ENCODE results near the gene FGF19.
A peak's percentile ranks its signal among the peaks of the same experiment; 100 is the strongest.
"Not testable (repeated sequence)": the region's sequence is repeated elsewhere in the genome, so short reads cannot be mapped to it uniquely, and the experiment has no call there.

FGF19 gene

DNA sequence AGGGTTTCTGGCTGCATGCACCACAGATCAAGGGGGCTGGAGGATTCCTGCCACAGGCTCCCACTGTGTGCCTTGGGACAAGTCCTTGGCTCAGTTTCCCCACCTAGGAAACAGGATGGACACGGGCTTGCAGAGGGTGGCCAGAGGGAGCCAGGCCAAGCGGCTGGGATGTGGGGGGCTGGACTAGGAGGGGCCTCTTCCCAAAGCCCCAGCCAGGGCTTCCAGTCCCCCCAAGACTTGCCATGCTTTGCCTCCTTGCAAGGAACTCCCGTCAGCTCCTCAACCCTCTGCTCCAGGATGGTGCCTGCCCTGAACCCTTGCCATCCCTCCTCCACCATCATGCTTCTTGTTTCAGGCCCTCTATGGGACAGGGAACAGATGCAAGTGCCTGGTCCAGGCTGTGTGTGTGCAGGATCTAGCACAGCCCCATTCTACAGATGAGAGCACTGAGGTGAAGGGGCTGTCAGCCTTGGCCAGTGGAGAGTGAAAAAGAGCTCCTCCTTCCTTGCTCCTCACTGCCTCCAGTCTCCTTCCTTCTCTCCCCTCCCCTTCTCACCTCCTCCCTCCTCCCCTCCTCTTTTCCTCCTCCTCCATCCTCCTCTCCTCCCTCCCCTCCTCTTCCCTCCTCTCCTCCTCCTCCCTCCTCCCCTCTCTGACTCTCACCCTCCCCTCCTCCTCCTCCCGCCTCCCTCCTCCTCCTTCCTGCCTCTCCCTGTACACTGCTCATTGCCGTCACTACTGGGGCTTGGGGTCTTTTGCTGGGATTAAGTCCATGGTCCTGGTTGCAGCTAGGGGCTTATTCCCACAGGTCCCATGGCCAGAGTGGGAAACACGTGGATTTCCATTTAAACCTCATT is 13.3 kb upstream of the FGF19 start:
- DNase-seq (ENCODE audit: low read depth) = no peak

DNA sequence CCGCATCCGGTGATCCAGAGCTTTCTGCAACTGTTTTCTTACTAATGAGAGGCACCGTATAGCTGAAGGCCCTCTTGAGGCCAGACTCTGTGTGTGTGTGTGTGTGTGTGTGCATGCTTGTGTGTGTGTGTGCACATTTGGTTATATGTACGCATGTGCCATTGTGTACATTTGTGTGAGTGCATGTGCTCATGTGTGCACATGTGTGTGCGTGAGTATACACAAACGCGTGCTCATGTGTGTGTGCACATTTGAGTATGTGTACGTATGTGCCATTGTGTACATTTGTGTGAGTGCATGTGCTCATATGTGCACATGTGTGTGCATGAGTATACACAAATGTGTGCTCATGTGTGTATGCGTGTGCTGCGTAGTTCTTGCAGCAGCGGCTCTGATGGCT is 12.3 kb upstream of the FGF19 start:
- no peak for DNase-seq (ENCODE audit: low read depth)

DNA sequence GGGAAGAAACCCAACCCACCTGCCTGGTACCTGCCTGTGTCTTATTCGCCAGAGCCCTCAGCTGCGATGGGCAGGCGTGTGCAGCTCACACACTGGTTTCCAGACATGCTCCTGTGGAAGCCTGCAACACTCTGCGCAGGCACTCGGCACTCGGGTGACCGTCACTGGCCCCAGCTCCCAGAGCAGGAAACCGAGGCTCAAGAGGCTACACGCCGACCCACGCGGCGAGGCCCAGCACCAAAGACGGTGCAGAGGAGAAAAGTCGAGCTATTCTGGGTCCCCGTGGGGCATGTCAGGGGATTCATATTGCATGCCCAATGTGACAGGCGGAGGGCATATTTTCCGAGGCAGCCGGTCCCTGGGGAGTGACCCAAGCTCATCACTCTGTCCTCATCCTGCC is 11.6 kb upstream of the FGF19 start:
- no peak for DNase-seq (ENCODE audit: low read depth)

DNA sequence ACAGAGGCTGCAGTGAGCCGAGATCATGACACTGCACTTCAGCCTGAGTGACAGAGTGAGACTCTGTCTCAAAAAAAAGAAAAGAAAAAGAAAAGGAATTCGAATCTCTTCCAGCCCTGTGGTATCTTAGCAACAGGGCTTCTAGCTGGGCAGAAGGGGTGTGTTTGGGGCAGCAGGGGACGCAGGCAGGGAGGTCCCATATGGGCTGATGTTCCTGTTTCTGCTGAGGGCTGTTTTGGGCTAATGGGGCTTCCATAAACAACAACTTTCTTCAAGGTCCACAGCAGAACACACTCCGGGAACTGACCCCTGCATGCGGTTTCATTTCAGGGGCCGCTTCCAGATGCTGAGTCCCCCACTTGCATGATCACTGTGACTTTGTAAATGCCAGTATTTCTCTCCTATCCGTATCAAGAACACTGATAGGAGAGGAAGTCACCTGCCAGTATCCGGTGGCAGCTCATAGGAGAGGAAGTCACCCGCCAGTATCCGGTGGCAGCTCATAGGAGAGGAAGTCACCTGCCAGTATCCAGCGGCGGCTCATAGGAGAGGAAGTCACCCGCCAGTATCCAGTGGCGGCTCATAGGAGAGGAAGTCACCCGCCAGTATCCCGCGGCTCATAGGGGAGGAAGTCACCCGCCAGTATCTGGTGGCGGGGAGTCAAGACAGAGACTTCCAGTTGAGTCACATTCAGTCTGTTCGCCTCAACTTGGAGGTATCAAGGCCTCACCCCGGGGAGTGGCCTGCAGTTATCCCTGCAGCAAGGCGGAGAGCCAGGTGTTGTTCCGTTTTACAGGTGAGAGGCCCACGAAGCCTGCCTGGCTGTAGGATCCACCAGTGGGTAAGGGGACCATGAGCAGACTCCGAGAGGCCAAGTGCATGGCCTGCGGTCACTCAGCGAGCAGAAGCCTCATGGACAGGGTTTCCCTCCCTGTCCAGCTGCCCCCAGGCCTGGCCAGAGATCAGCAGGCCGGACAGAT is 8.3 kb upstream of the FGF19 start:
- no peak for DNase-seq (ENCODE audit: low read depth)

DNA sequence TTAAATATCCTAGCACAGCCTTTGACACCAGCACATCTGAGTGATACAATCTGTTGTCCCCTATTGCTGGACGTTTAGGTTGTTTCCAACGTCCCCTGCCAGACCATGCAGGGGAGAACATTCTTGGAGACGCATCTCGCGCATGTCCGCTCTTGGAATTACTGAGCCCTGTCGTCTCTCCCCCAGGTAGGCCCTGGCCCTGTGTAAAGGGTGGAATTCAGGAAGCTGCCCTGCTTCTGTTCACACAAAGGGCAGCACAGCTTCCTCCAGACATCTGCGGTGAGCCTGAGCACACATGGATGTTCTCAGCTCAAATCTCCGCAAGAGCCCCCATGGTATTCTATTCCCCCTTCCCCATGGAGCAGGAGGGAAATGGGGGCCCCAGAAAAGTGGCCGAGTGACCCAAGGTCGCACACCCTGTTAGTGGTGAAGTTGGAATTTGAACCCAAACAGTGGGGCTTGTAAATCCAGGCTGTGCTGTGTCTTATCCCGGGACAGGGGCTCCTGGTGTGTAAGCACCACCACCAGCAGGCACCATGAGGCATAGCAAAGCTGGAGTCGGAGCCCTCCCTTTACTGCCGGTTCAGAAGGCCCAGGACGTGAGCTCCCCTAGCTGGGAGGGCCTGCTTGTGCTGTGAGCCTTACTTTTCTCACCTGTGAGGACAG is 5.0 kb upstream of the FGF19 start:
- DNase-seq (ENCODE audit: low read depth) = no peak

DNA sequence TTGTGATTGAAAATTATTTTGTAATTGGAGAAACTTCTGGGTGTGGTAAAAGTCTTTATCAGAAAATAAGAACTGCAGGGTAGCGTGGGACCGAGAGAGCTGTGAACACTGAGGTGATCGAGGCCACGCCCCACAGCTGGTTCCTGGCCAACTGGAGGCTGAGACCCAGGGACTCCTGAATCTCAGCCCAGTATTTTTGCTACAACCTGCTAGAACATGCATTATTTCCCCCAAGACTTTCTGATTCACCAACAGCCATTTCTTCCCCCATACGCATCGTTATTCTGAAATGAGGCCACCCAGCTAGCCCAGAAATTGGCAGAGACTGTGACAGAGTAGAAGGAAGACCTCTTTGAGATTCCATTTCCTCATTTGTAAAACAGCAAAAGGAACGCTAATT is 3.4 kb upstream of the FGF19 start:
- no peak for DNase-seq (ENCODE audit: low read depth)

DNA sequence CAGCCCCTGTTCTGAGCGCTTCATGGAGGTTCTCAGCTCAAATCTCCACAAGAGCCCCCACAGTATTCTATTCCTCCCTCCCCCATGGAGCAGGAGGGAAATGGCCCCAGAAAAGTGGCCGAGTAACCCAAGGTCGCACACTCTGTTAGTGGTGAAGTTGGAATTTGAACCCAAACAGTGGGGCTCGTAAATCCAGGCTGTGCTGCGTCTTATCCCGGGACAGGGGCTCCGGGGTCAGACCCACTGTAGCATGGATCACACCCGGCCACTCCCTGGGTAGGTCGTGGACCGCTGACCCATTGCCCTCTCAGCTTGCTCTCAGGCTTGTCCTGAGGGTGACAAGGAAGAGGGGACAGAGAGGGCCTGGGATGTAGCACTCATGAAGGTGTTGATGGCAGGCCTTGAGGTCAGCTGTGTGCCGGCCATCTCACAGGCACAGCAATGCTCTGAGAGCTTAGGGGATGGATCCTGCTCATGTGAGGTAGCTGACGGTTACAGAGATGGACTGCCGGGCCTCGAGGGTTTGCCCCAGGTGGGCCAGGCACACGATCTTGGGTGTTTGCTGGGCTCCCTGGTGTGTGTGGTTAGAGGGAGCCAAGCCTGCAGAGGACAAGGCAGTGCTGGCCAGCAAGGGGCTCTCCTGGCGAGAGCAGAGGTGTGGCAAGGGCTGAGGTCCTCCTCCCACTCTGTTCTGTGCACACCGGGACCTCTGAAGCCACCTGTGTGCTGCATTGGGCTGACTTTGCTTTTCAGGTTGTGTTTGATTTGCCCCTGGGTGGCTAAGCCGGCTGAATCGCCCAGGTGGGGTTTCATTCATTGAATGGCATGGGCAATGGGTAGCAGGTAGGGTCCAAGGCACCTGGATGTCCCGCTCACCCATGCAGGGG is 2.3 kb upstream of the FGF19 start:
- no peak for DNase-seq (ENCODE audit: low read depth)

DNA sequence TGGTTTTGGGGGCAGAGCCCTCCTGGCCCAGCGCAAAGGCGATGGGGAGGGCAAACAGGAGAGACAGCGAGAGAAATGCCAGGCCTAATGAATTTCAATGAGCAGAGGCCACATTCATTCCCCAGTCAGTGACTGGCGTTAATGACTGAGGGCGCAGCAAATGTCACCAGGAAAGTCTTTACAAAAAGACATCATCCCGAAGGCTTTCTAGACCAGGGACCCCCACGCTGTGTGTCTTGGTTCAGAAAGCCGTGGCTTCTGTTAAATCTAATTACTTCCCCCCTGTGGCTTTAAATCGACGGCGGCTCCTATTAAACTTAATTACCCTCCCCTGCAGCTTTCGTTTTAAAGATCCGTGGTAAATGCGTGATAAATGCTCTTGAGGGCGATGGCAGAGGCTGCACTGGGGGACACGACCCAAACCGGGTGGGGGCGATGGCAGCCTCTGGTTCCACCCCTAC is 1.6 kb upstream of the FGF19 start:
- no peak for DNase-seq (ENCODE audit: low read depth)

DNA sequence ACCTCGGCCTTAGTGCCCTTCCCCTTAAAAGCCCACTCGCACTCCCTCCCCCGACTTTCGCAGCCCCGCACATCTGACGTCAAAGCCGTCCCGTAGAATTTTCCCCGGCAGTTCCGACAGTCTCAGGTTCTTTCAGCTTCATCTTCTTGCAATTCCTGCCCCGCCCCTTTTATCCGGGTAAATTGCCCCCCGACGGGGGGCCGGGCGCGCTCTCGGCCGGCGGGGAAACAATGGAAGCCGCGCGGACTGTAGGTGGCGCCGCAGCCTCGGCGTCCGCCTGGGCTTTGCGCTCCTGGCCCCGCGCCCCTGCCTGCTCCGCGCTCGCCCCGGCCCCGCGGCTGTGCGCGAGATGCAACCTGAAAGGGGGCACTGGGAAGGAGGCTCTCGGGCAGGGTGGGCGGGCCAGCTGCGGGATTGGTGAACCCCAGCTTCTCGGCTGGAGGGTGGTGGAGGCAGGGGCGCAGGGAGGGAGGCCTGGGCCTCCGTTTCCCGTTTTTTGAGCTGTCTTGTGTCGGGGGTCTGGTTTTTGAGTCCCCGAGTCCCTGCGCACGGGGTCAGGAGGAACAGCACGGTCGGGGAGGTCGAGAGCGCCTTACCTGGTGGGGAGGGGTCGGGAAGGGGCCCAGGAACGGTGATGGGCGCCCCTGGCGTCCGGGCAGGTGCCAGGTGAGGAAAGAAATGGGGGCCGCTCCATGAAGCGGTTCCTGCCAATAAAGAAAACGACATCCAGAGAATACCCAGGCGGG is 859 bp upstream of the FGF19 start:
- DNase-seq (ENCODE audit: low read depth) = no peak

DNA sequence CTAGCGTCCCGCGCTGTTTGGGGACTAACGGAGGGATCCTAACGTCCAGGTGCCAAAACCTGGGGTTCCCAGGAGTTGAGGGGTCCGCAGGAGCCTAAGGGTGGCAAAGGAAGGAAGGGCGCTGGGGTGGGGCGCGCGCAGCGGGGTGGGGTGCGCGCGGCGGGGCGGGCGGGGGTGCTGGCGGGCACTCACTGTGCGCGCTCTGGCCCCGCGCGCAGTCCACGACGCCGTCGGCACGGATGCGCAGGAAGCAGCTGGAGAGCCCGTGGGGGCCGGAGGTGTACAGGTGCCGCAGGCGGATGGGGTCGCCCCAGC is 412 bp downstream of the FGF19 start:
- DNase-seq (ENCODE audit: low read depth) = no peak

DNA sequence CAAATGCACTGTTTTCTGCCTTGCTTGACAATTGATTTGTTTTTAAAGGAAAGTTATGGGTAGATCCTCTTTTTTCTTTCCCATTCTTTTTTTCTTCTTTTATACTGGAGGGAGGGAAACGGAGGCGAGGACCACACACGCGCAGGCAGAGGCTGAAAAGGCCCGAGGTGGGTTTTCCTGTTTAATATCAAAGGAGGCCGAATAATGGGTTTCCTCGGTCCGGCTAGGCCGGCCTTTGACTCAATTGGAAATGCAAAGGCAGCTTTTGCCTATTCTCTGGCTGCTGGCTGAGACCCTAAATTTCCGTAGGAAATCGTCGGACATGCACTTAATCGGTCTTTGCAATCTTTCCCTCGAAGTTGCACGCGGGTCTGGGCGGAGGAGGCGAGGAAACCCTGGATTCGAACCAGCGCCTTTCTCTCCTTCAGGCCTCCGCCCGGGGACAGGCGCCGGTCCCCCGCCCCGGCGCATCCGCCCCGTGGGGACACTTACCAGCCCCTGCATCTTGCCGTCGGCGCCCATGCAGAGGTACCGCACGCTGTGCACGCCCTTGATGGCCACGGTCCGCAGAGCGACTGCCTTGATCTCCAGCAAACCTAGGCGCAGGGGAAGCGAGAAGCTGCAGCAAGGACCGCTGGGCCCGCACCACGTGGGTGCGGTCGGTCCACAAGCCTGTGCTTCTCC is 911 bp downstream of the FGF19 start:
- DNase-seq (ENCODE audit: low read depth) = no peak

DNA sequence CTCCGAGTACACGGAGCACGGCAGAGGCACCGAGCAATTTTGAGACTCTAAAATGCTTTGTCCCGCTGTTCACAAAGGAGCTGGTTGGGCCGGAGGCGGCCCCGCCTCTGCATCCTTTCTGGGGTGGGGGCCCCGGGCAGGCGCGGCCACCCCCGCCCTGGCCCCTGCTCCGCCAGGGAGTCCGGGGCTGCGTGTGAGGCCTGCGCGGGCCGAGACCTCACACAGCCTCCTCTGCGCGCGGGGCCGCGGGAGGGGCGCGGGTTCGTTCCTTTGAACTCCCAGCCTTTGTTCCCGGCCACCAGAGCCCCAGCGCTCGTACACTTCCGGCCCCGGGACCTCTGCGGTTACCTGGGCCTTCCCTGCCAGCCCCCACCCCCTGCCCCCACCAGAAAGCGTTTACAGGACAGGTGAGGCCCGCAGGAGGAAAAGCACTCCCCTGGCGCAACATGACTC is 1.6 kb downstream of the FGF19 start:
- no peak for DNase-seq (ENCODE audit: low read depth)

DNA sequence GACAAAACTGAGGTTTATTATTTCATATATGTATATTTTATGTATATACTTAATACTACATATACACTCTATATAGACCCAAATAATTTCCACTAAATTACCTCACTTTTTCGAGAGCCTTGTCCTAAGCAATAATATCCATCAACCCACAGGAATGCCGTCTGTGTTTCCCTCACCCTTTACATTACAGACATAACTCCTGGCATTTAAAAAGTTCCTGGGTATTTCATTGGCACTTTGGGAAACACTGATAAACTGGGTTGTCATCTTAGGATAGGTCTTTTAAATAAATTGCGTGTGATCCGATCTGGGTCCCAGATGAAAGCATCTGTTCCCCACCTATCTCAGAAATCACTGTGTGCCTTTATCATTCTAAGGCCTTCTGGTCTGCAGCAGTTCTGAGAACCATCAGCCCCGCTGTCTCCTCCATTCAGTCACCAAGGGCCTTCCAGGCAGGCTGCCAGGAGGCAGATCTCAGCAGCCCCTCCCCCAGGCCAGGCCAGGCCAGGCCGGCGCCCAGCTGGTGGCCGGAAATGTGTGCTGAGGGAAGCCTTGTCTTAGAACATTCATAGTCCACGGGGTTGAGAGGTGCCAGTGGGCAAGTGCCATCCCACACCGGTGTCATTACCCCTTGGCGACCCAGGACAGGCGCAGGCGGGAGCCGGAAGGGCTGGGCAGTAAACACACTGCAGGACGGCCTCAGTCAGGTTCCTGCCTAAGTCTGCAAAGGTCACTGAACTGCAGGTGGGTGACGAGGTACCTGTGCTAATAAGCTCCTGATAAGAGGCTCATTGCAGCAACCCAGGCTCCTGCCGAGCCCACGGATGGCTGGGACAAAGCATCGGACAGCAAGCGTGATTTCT is 3.3 kb downstream of the FGF19 start:
- no peak for DNase-seq (ENCODE audit: low read depth)

DNA sequence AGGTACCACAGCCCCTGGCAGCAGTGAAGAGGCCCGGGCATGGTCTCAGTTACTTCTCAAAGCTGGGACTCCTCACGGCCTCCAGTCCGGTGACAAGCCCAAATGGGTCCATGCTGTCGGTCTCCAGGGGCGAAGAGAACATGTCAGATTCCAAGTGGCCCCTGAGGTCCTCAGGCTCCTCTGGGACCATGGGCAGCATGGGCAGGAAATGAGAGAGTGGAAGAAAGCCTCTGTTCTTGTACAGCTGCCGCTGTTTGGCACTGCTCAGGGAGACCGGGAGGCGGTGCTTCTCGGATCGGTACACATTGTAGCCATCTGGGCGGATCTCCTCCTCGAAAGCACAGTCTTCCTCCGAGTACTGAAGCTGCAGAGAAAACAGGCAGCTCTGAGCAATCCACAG is 4.6 kb downstream of the FGF19 start:
- peak; percentile 14 for DNase-seq (ENCODE audit: low read depth)

DNA sequence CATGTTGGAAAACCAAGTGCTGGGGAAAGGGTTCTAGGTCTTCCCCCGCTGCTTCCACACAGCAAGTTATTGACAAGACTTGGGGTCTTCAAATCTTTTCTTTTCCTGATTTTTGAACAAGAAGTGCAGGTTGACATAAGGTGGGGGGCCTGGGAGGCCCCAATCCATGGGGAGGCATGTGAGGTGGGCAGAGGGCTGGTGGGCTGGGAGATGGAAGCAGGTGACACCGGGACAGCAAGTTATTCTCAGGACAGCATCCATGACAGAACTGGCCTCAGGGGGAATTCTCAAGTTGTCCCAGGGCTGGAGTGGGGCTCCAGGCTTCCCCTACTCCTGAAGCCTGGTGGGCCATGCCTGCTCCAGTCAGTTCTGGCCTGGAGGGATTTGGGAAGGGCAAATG is 5.5 kb downstream of the FGF19 start:
- DNase-seq (ENCODE audit: low read depth) = no peak

DNA sequence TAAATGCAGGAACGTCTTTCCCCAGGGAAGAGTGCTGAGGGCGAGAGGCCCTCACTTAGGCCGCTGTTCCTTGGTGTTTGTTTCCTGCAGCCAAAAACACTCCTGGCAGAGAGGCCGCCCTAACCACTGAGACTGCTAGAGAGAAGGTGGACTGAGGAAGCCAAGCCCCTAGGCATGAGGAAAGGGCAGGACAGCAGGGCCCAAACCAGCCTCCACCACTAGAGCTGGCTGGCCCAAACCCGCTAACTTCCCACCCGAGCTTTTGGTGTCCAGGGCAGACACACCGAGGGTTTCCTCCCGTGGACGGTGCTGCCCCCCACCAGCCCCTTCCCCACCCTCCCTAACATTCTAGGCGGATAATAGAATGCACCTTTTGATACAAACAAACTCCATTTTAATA is 6.0 kb downstream of the FGF19 start:
- no peak for DNase-seq (ENCODE audit: low read depth)

DNA sequence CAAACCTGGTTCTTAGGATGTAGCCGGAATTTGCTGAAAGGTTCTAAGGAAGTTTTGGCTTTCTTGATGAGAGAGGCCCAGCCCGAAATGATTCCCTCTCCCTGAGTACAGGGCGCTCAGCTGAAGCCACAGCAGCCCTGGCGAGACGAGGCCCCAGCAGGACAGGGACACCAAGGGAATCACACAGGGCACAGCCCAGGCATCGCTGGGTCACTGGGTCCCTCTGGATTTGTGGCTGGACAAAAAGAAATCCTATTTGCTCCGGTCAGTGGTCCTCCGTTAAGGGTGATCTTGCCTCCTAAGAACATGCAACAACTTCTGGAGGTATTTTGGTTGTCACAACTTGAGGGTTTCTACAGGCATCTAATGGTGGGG is 6.4 kb downstream of the FGF19 start:
- no peak for DNase-seq (ENCODE audit: low read depth)

DNA sequence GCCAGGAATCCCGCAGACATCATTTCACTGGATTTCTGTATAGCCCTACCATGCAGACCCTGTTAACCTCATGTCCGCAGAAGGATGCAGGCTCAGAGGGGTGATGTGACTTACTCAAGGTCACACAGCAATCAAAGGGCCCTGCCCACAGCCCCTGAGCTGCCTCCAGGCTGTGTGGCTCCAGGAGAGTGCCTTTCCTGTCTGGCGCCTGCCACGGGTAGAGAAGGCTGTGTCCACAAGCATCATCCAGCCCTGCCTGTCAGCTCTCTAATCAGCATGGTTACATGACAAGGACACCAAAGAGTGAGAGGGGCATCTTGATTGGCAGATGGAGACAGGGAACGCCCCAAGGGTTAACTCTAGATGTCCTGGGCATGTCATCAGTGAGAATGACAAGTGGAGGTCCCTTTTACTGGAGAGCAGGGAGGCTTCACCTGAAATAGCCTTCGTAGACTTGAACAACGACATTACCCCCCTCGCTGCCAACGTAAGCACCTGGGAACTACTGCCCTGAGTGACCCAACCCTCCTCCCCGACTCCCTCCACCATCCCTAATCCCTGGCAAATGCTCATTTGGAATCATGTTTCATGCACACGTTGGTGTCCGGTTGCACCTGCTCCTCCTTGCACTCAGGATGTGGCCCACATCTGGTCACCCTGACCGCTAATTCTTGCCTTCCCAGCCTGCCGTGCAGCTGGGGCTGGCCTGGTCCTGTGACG is 6.9 kb downstream of the FGF19 start:
- no peak for DNase-seq (ENCODE audit: low read depth)

DNA sequence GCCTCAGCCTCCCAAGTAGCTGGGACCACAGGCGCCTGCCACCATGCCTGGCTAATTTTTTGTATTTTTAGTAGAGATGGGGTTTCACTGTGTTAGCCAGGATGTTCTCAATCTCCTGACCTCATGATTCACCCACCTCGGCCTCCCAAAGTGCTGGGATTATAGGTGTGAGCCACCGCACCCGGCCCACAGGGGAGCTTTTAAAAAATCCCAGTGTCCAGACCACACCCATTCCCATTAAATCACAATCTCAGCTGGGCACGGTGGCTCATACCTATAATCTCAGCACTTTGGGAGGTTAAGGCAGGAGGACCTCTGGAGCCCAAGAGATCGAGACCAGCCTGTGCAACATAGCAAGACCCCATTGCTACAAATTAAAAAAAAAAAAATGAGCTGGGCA is 7.8 kb downstream of the FGF19 start:
- DNase-seq (ENCODE audit: low read depth) = not testable (repeated sequence)
